Skeletal muscle tissue (tissue), 4 donors: ENCODE measurements around the gene RCOR3. TPM values are rescaled to one million over a fixed set of nuclear protein-coding genes. Genes with fewer than 3 reads are reported as not detected.
"Not testable (repeated sequence)": the region's sequence is repeated elsewhere in the genome, so short reads cannot be mapped to it uniquely, and the experiment has no call there.

ENCODE experiments used
- H3K27ac ChIP-seq: one replicate; pipeline ENCODE4 v1.7.0; 2013; ENCODE audit warnings: mild to moderate bottlenecking, low read depth, low read length, inconsistent platforms
- H3K27me3 ChIP-seq, 3 donors: one replicate each; pipeline ENCODE4 v1.7.0; 2013; ENCODE audit warnings: low read length in 3 of 3; ENCODE audit not compliant: control insufficient read depth in 3 of 3, insufficient read depth in 3 of 3
- H3K36me3 ChIP-seq, 3 donors: one replicate each; pipeline ENCODE4 v1.7.0; 2013; ENCODE audit warnings: low read length in 3 of 3; ENCODE audit not compliant: control insufficient read depth in 3 of 3, insufficient read depth in 3 of 3
- H3K4me1 ChIP-seq, 3 donors: one replicate each; pipeline ENCODE4 v1.7.0; 2013; ENCODE audit warnings: low read length in 3 of 3, mild to moderate bottlenecking in 3 of 3; ENCODE audit not compliant: control insufficient read depth in 3 of 3, insufficient read depth in 3 of 3
- H3K4me3 ChIP-seq, 3 donors: one replicate each; pipeline ENCODE4 v1.7.0; 2013; ENCODE audit warnings: low read length in 3 of 3
- H3K9ac ChIP-seq, 3 donors: one replicate each; pipeline ENCODE4 v1.7.0; 2013; ENCODE audit warnings: low read length in 3 of 3, mild to moderate bottlenecking in 3 of 3, moderate library complexity in 2 of 3, low read depth in 1 of 3
- H3K9me3 ChIP-seq, 3 donors: one replicate each; pipeline ENCODE4 v1.7.0; 2013; ENCODE audit warnings: low read length in 3 of 3; ENCODE audit not compliant: control insufficient read depth in 3 of 3
- total RNA-seq: library from RNA; depleted of rRNA; stranded (reverse); fragments of >200 nt; gene quantifications from one replicate; pipeline ENCODE4 v1.2.3, GENCODE V29; 2014
- donor health status: Osteomylitis.

The RCOR3 gene
- total RNA-seq, 1 donor from 2014 or later: 38.6 TPM

DNA sequence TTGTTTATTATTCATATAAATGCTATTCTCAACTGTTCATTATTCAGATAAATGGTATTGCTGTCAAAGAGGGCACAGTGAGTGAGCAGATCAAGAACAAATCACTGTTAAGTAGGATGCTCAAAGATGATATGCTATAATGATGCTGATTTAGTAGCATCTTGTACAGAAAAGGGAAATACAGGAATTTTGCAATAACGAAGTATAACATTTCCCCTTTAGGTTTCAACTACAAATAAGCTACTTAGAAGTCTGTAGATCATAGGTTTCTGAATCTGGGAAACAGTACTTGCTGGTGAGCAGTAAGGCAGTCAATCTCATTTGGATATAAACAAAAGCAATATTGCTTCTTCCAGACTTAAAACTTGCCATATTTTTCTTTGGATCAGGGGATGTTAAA lies 27.3 kb upstream of the RCOR3 start:
- no peaks in the 10 kb centered on the region for H3K4me1 ChIP-seq
- no peaks in the 10 kb centered on the region for H3K27me3 ChIP-seq
- H3K4me3 ChIP-seq: no peak overlapping the region
- H3K27ac ChIP-seq: no peak overlapping the region
- H3K9ac ChIP-seq: no peak overlapping the region
- no peaks in the 10 kb centered on the region for H3K9me3 ChIP-seq
- no peaks in the 10 kb centered on the region for H3K36me3 ChIP-seq

DNA sequence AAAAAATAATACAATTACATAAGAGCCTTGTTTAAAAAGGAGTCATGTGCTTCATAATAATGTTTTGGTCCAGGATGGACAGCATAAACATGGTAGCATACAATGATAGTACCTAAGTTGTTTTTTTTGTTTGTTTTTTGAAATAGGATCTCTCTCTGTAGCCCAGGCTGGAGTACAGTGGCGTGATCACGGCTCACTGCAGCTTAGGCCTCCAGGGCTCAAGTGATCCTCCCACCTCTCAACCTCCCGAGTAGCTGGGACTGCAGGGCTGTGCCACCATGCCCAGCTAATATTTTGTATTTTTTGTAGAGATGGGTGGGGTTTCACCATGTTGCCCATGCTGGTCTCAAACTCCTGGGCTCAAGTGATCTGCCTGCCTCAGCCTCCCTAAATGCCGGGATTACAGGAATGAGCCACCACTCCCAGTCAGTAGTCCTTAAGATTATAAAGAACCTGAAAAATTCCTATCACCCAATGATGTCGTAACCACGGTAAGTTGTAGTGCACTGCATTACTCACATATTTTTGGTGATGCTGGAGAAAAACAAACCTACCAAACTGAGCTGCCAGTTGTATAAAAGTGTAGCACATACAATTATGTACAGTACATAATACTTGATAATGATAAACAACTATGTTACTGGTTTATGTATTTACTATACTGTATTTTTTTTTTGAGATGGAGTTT lies 22.4 kb upstream of the RCOR3 start:
- Histone ChIP-seq H3K27ac (no peak overlapping the region), H3K4me3 (no peak overlapping the region), H3K27me3 (no peaks in the 10 kb centered on the region), H3K9me3 (no peaks in the 10 kb centered on the region), H3K4me1 (no peaks in the 10 kb centered on the region), H3K36me3 (no peaks in the 10 kb centered on the region), H3K9ac (no peak overlapping the region)

DNA sequence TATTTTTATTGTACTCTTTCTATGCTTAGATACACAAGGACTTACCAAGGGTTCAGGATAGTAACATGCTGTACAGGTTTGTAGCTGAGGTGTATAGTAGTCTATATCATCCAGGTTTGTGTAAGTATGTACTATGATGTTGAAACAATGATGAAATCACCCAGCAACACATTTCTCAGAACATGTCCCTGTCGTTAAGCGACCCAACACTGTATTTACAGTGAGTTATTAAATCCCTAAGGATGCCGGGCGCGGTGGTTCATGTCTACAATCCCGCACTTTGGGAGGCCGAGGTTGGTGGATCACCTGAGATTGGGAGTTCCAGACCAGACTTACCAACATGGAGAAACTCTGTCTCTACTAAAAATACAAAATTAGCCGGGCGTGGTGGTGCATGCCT lies 21.6 kb upstream of the RCOR3 start:
- no peak overlapping the region for H3K27ac ChIP-seq
- no peaks in the 10 kb centered on the region for H3K9me3 ChIP-seq
- H3K36me3 ChIP-seq: no peaks in the 10 kb centered on the region
- no peaks in the 10 kb centered on the region for H3K4me1 ChIP-seq
- no peak overlapping the region for H3K9ac ChIP-seq
- no peaks in the 10 kb centered on the region for H3K27me3 ChIP-seq
- H3K4me3 ChIP-seq: no peak overlapping the region

DNA sequence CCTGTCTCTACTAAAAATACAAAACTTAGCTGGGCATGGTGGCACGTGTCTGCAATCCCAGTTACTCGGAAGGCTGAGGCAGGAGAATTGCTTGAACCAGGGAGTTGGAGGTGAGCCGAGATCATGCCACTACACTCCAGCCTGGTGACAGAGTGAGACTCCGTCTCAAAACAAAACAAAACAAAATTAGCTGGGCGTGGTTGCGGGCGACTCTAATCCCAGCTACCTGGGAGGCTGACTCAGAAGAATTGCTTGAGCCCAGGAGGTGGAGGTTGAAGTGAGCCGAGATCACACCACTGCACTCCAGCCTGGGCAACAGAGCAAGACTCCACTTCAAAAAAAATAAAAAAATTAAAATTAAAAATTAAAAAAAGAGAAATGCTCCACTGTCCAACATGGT lies 18.6 kb upstream of the RCOR3 start:
- not testable (repeated sequence) for H3K27me3 ChIP-seq, H3K36me3 ChIP-seq, H3K4me3 ChIP-seq, H3K4me1 ChIP-seq, H3K9me3 ChIP-seq, H3K27ac ChIP-seq, H3K9ac ChIP-seq

DNA sequence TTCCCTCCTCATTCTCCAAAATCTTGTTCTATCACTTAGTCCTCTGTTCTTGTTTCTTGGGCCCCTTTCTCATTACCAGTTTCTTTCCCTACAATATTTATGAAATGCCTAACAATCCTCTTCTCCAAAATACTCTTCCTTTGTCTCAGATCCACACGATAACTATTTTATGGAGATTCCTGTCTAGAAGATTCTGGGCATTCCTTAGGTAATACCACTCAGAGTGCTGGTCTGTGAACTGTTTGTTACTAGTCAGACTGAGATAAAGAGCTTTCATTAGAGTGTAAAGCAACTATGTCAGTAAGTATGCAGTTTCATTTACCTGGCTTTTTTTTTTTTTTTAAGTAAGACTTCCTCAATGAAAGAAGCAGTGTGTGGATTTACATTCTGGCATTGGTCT lies 18.1 kb upstream of the RCOR3 start:
- Histone ChIP-seq H3K27me3 (no peaks in the 10 kb centered on the region), H3K4me3 (no peak overlapping the region), H3K4me1 (no peaks in the 10 kb centered on the region), H3K36me3 (no peaks in the 10 kb centered on the region), H3K9ac (no peak overlapping the region), H3K27ac (no peak overlapping the region), H3K9me3 (no peaks in the 10 kb centered on the region)

DNA sequence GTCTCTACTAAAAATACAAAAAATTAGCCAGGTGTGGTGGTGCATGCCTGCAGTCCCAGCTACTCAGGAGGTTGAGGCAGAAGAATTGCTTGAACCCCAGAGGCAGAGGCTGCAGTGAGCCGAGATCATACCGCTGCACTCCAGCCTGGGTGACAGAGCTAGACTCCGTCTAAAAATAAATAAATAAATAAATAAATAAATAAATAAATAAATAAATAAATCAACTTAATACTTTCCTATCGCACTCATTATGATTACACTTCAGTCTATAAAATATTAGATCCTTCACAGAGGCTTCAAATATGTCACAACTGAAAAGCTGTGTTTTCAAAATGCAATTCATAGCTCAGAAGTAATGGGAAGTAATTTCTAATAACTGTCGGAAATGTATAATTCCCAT lies 15.5 kb upstream of the RCOR3 start:
- H3K27ac ChIP-seq, H3K27me3 ChIP-seq, H3K4me3 ChIP-seq, H3K9me3 ChIP-seq, H3K9ac ChIP-seq, H3K36me3 ChIP-seq, H3K4me1 ChIP-seq: not testable (repeated sequence)

DNA sequence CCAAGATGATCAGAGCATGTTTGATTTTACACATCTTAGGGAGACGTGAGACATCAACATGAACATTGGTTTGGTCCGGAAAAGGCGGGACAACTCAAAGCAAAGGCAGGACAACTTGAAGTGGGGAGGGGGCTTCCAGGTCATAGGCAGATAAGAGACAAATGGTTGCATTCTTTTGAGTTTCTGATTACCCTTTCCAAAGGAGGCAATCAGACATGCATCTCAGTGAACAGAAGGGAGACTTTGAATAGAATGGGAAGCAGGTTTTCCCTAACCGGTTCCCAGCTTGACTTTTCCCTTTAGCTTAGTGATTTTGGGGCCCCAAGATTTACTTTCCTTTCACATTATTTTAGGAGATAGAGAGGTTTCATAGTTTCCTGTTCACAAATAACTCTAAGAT lies 12.6 kb upstream of the RCOR3 start:
- not testable (repeated sequence) for H3K27me3 ChIP-seq, H3K4me1 ChIP-seq, H3K27ac ChIP-seq, H3K36me3 ChIP-seq, H3K9me3 ChIP-seq, H3K9ac ChIP-seq, H3K4me3 ChIP-seq

DNA sequence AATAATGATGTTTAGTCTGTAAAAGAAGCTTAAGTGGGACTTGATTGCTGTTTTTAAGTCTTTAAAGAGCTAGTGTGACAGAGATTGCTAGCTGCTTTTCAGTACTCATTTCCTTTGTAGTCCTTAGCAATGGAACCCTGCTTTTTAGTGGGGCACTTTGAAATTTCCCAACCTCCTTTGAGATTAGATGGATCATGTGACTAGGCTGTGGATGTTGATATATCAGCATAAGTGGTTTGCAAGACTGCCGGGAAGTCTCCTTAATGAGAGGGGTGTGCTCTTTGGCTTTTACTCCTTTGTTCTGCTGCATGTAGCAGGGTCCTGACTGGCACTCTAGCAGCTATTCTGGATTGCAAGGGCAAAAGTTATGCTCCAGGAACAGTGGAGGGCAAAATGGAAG lies 11.2 kb upstream of the RCOR3 start:
- Histone ChIP-seq H3K9ac (no peak overlapping the region), H3K27me3 (no peaks in the 10 kb centered on the region), H3K27ac (no peak overlapping the region), H3K9me3 (no peaks in the 10 kb centered on the region), H3K4me1 (no peaks in the 10 kb centered on the region), H3K4me3 (no peak overlapping the region), H3K36me3 (no peaks in the 10 kb centered on the region)

DNA sequence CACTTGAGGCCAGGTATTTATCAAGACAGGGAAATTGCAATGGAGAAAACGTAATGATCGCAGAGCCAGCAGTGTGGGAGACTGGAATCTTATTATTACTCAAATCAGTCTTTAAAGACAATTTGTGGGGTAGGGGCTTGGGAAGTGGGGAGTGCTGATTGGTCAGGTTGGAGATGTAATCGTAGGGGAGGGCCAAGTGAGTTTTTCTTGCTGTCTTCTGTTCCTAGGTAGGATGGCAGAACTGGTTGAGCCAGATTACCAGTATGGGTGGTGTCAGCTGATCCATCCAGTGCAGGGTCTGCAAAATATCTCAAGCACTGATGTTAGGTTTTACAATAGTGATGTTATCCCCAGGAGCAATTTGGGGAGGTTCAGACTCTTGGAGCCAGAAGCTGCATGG lies 9.6 kb upstream of the RCOR3 start:
- not testable (repeated sequence) for H3K4me1 ChIP-seq, H3K9me3 ChIP-seq, H3K27me3 ChIP-seq, H3K9ac ChIP-seq, H3K36me3 ChIP-seq, H3K27ac ChIP-seq, H3K4me3 ChIP-seq

DNA sequence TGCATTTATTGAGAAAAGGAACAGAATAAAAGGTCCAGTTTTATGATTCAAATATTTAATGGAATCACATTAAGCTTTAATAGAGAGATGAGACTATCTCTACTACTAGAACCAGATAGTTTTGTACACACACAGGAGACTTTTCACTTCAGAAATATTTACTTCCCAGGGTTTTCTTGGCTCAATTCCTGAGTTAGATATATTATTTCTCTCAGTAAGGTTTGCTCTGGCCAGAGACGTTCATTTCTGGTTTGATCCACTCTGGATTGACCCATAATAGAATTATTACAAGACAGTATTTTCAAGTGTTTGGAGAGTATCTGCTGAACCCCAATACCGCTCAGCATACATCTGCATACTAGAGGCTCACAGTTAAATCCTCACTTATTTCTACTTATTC lies 1.3 kb upstream of the RCOR3 start:
- H3K36me3 ChIP-seq: peaks cover 0 to 3% (median 2%) of the 10 kb centered on the region in 3 donors
- H3K9me3 ChIP-seq: no peaks in the 10 kb centered on the region
- peak overlapping the region; percentile 80 to 96 (median 93) for H3K4me3 ChIP-seq
- no peaks in the 10 kb centered on the region for H3K27me3 ChIP-seq
- H3K27ac ChIP-seq: peak overlapping the region; percentile 95
- peaks cover 14 to 17% (median 17%) of the 10 kb centered on the region in 3 donors for H3K4me1 ChIP-seq
- peak overlapping the region; percentile 89 to 99 (median 99) for H3K9ac ChIP-seq
